Stomach smooth muscle (tissue), 2 donors: ENCODE measurements around the gene SPTBN2.
A peak's percentile ranks its signal among the peaks of the same experiment; 100 is the strongest.

ENCODE experiments used
- H3K27ac ChIP-seq: one replicate; pipeline ENCODE4 v1.7.0; 2013; ENCODE audit warnings: mild to moderate bottlenecking, low read length, inconsistent platforms
- H3K27me3 ChIP-seq, 2 donors: one replicate each; pipeline ENCODE4 v1.7.0; 2013; ENCODE audit warnings: low read length in 2 of 2; ENCODE audit not compliant: insufficient read depth in 2 of 2, control insufficient read depth in 1 of 2
- H3K36me3 ChIP-seq, 2 donors: one replicate each; pipeline ENCODE4 v1.7.0; 2013; ENCODE audit warnings: low read length in 2 of 2; ENCODE audit not compliant: control insufficient read depth in 2 of 2, insufficient read depth in 2 of 2
- H3K4me1 ChIP-seq: one replicate; pipeline ENCODE4 v1.7.0; 2013; ENCODE audit warnings: low read length; ENCODE audit not compliant: control insufficient read depth, insufficient read depth
- H3K4me3 ChIP-seq, 2 donors: one replicate each; pipeline ENCODE4 v1.7.0; 2013; ENCODE audit warnings: low read length in 2 of 2
- H3K9ac ChIP-seq, 2 donors: one replicate each; pipeline ENCODE4 v1.7.0; 2013; ENCODE audit warnings: low read length in 2 of 2, mild to moderate bottlenecking in 1 of 2
- H3K9me3 ChIP-seq, 2 donors: one replicate each; pipeline ENCODE4 v1.7.0; 2013; ENCODE audit warnings: low read length in 2 of 2; ENCODE audit not compliant: control insufficient read depth in 2 of 2
- donor health status: healthy.
- donor health status: Pancreatic carcinoma.

The SPTBN2 gene

DNA sequence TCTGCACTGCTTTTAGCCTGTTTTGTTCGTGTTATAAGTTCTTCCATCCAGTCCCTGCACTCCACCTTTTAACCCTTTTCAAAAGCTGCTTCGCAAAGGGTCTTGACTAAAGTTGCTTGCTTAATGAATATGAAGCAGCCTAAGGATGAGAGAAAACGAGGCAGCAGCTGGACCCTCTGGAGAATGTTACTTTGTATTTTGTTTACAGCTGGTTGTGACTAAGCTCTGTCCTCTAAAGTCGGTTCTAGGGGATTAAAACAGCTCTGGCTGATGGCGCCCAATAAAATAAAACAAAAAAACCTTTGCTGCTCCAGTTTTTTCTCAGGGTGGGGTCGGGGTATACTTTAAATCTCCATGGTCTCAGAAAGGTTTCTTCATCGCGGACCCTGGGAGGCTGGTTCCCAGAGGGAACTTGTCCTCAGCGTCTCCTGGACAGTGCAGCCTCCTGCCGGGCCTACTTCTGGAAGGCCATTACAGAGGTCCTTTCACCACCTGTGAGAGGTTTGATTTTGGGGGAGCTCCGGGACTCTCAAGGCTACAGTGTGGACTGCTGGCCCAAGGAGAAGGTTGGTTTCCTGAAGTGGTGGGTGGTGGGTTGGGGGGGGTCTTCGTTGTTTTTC is 91.3 kb downstream of the SPTBN2 start:
- peak overlapping the region; percentile 68 to 96 for H3K4me3 ChIP-seq
- peaks cover 8 to 12% of the 10 kb centered on the region in 2 donors for H3K36me3 ChIP-seq
- no peaks in the 10 kb centered on the region for H3K27me3 ChIP-seq
- H3K9ac ChIP-seq: peak overlapping the region; percentile 64 to 69
- peaks cover 49% of the 10 kb centered on the region for H3K4me1 ChIP-seq
- peak overlapping the region; percentile 91 for H3K27ac ChIP-seq
- no peaks in the 10 kb centered on the region for H3K9me3 ChIP-seq

- Histone ChIP-seq H3K9ac (no peak overlapping the region), H3K27ac (no peak overlapping the region), H3K27me3 (no peaks in the 10 kb centered on the region), H3K4me1 (peaks cover 41% of the 10 kb centered on the region), H3K4me3 (no peak overlapping the region), H3K9me3 (no peaks in the 10 kb centered on the region), H3K36me3 (peaks cover 6 to 9% of the 10 kb centered on the region in 2 donors)
These were observed 92.6 kb downstream of the SPTBN2 start for GRCh38 chr11:66636411-66636810.
